Measurements from ENCODE around the gene SYNE4. TPM values are rescaled to one million over a fixed set of nuclear protein-coding genes. Genes with fewer than 3 reads are reported as not detected.

The SYNE4 gene
- total and polyA plus RNA-seq, 2 of the 13 experiments (the other 11 are each of a cell fraction or from before 2014, with no cell fraction given) = 13.7 to 23.0 TPM

DNA sequence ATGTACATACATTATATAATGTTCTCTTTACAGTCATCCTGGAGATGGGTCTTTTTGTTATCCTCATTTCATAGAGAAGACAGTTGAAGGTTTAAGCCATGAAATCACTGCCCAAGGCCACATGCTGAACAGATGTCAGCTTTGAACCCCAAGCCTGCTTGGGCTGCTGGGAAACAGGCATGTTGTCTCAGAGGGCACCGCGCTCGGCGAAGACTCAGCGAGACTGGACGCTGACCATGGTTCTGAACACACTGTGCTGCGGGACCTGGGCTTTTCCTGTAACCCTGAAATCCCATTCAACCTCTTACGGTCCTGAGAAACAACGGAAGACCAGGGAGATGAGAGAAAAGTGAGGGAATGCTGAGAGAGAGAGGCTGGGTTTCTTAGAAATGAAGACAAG, 45.1 kb downstream of the SYNE4 start (continued):
- TF ChIP-seq CCDC6 (CRISPR knock-in tag; IDR thresholded peaks at IDR 0.05) (peak; percentile 80; the same call in 1 of the 2 replicates), RXRA (CRISPR knock-in tag; IDR thresholded peaks at IDR 0.05) (no peak), SNAPC2 (CRISPR knock-in tag; IDR thresholded peaks at IDR 0.05) (no peak), ZNF678 (CRISPR knock-in tag; IDR thresholded peaks at IDR 0.05) (no peak), ZNF224 (CRISPR knock-in tag; IDR thresholded peaks at IDR 0.05) (no peak), FOXJ3 (CRISPR knock-in tag; IDR thresholded peaks at IDR 0.05; ENCODE audit: borderline replicate concordance) (peak; percentile 58; the same call in 1 of the 2 replicates), BRCA1 (CRISPR knock-in tag; IDR thresholded peaks at IDR 0.05) (peak; percentile 93), ETV6 (CRISPR knock-in tag; conservative IDR thresholded peaks at IDR 0.05) (peak; percentile 69; the same call in 1 of the 2 replicates), ZNF44 (CRISPR knock-in tag; IDR thresholded peaks at IDR 0.05) (no peak), CEBPG (CRISPR knock-in tag; IDR thresholded peaks at IDR 0.05) (no peak), MXD3 (CRISPR knock-in tag; IDR thresholded peaks at IDR 0.05) (peak; percentile 88; the same call in 1 of the 2 replicates), ZBTB10 (CRISPR knock-in tag; IDR thresholded peaks at IDR 0.05; ENCODE audit: borderline replicate concordance) (peak; percentile 70), HDAC2 (CRISPR knock-in tag; IDR thresholded peaks at IDR 0.05) (peak; percentile 85), HNRNPH1 (optimal IDR thresholded peaks at IDR 0.05; ENCODE audit: low read depth, low read length) (no peak), ZNF235 (CRISPR knock-in tag; IDR thresholded peaks at IDR 0.05; ENCODE audit: borderline replicate concordance) (peak; percentile 69; the same call in 1 of the 2 replicates), ADNP (CRISPR knock-in tag; IDR thresholded peaks at IDR 0.05) (no peak), NAIF1 (CRISPR knock-in tag; IDR thresholded peaks at IDR 0.05; ENCODE audit: borderline replicate concordance) (no peak), CENPT (CRISPR knock-in tag; IDR thresholded peaks at IDR 0.05; ENCODE audit: low read depth) (no peak), ZBTB49 (CRISPR knock-in tag; IDR thresholded peaks at IDR 0.05; ENCODE audit: borderline replicate concordance) (0 out of 2 replicates have a peak, but pooled peaks have one; percentile 82), ZBTB42 (CRISPR knock-in tag; IDR thresholded peaks at IDR 0.05) (no peak), ONECUT2 (CRISPR knock-in tag; IDR thresholded peaks at IDR 0.05) (peak; percentile 44; the same call in 1 of the 2 replicates), FOXA3 (CRISPR knock-in tag; IDR thresholded peaks at IDR 0.05) (peak; percentile 45; the same call in 1 of the 2 replicates), ZMYM3 (CRISPR knock-in tag; IDR thresholded peaks at IDR 0.05) (no peak), RFXANK (CRISPR knock-in tag; IDR thresholded peaks at IDR 0.05) (no peak)

Data from HepG2 (cell line).